Karpas-422 (cell line): ENCODE results near the gene ARAP3. TPM values are rescaled to one million over a fixed set of nuclear protein-coding genes. Genes with fewer than 3 reads are reported as not detected.
"Not testable (repeated sequence)": the region's sequence is repeated elsewhere in the genome, so short reads cannot be mapped to it uniquely, and the experiment has no call there.

Source experiments
- DNase-seq: peaks from one replicate; pipeline ENCODE4 v3.0.0-alpha.2; 2015
- H2AFZ ChIP-seq: fragments of 200-600 bp; sonication (generic); 2 replicates; pipeline ENCODE4 v1.6.1; 2014; ENCODE audit warnings: antibody characterized with exemption, low read length, mixed read lengths
- H3K27ac ChIP-seq: fragments of 200-600 bp; sonication (generic); 2 replicates; pipeline ENCODE4 v1.5.1; 2014; ENCODE audit warnings: mild to moderate bottlenecking, low read length, moderate library complexity
- H3K27me3 ChIP-seq: fragments of 200-600 bp; sonication (generic); 2 replicates; pipeline ENCODE4 v1.6.1; 2014; ENCODE audit warnings: low read length, mixed read lengths
- H3K36me3 ChIP-seq: fragments of 200-600 bp; sonication (generic); 2 replicates; pipeline ENCODE4 v1.6.1; 2014; ENCODE audit warnings: low read length, mixed read lengths; ENCODE audit not compliant: insufficient read depth
- H3K4me1 ChIP-seq: fragments of 200-600 bp; sonication (generic); 2 replicates; pipeline ENCODE4 v1.6.1; 2014; ENCODE audit warnings: mild to moderate bottlenecking, low read length, mixed read lengths
- H3K4me2 ChIP-seq: fragments of 200-600 bp; sonication (generic); 2 replicates; pipeline ENCODE4 v1.6.1; 2014; ENCODE audit warnings: low read length, low read depth, mild to moderate bottlenecking; ENCODE audit not compliant: poor library complexity, severe bottlenecking
- H3K4me3 ChIP-seq: fragments of 200-600 bp; sonication (generic); 2 replicates; pipeline ENCODE4 v1.5.1; 2014; ENCODE audit warnings: mild to moderate bottlenecking, antibody characterized with exemption, low read length, mixed read lengths
- H3K79me2 ChIP-seq: fragments of 200-600 bp; sonication (generic); 2 replicates; pipeline ENCODE4 v1.6.1; 2014; ENCODE audit warnings: mild to moderate bottlenecking, low read length, mixed read lengths
- H3K9ac ChIP-seq: fragments of 200-600 bp; sonication (generic); 2 replicates; pipeline ENCODE4 v1.6.0; 2014; ENCODE audit warnings: low read length
- H3K9me2 ChIP-seq: fragments of 200-600 bp; sonication (generic), shearing (Covaris generic); replicated peaks from 2 replicates; pipeline ENCODE4 v1.6.0; 2014; ENCODE audit warnings: mild to moderate bottlenecking, low read length, moderate library complexity; ENCODE audit not compliant: insufficient read depth
- H3K9me3 ChIP-seq: fragments of 300-700, 200-600 bp; sonication (generic); 2 replicates; pipeline ENCODE4 v1.6.1; 2014; ENCODE audit warnings: low read length, mixed read lengths
- H4K20me1 ChIP-seq: fragments of 200-600 bp; sonication (generic); 2 replicates; pipeline ENCODE4 v1.6.1; 2014; ENCODE audit warnings: mild to moderate bottlenecking, antibody characterized with exemption, low read length, low read depth; ENCODE audit not compliant: insufficient read depth
- total RNA-seq: library from RNA; depleted of rRNA; stranded (reverse); fragments of >200 nt; shearing (Covaris generic); gene quantifications from 2 replicates; pipeline ENCODE4 v1.2.3, GENCODE V29; 2014; ENCODE audit warnings: low replicate concordance

The ARAP3 gene
- total RNA-seq, 1 experiment from 2014 or later, result 0.07 TPM

GRCh38 chr5:141618030-141618803 is 63.8 kb downstream of the ARAP3 start:
- Histone ChIP-seq H3K27ac (peak overlapping the region; percentile 76), H4K20me1 (peaks cover 3% of the 10 kb centered on the region; the same call in 1 of the 2 replicates), H3K9me3 (no peaks in the 10 kb centered on the region), H3K4me1 (peaks cover 47% of the 10 kb centered on the region), H3K9me2 (no peaks in the 10 kb centered on the region), H3K79me2 (peaks cover 50% of the 10 kb centered on the region), H3K4me2 (peak overlapping the region; percentile 87), H3K4me3 (peak overlapping the region; percentile 71), H3K36me3 (peaks cover 21% of the 10 kb centered on the region; the same call in 1 of the 2 replicates), H3K27me3 (no peaks in the 10 kb centered on the region), H2AFZ (no peak overlapping the region), H3K9ac (peak overlapping the region; percentile 84)
- peak; percentile 81 for DNase-seq

- Histone ChIP-seq H3K27me3 (no peaks in the 10 kb centered on the region), H3K27ac (peak overlapping the region; percentile 76), H3K9me2 (no peaks in the 10 kb centered on the region), H3K79me2 (peaks cover 56% of the 10 kb centered on the region), H3K36me3 (peaks cover 27% of the 10 kb centered on the region; the same call in 1 of the 2 replicates), H3K4me1 (peaks cover 53% of the 10 kb centered on the region), H2AFZ (no peak overlapping the region), H3K4me3 (peak overlapping the region; percentile 71), H3K9me3 (no peaks in the 10 kb centered on the region), H4K20me1 (peaks cover 3% of the 10 kb centered on the region; the same call in 1 of the 2 replicates), H3K9ac (peak overlapping the region; percentile 84), H3K4me2 (peak overlapping the region; percentile 87)
- DNase-seq, result peak; percentile 53
Measured at GRCh38 chr5:141617682-141618029, 64.4 kb downstream of the ARAP3 start.

- peak overlapping the region; percentile 71 for H3K4me3 ChIP-seq
- H3K27me3 ChIP-seq, result no peaks in the 10 kb centered on the region
- H4K20me1 ChIP-seq, result peaks cover 3% of the 10 kb centered on the region; the same call in 1 of the 2 replicates
- H3K9me2 ChIP-seq, result no peaks in the 10 kb centered on the region
- no peaks in the 10 kb centered on the region for H3K9me3 ChIP-seq
- H3K4me2 ChIP-seq, result peak overlapping the region; percentile 87
- DNase-seq, result peak; percentile 44
- H3K36me3 ChIP-seq, result peaks cover 32% of the 10 kb centered on the region; the same call in 1 of the 2 replicates
- peak overlapping the region; percentile 84 for H3K9ac ChIP-seq
- H3K79me2 ChIP-seq, result peaks cover 61% of the 10 kb centered on the region
- H2AFZ ChIP-seq, result no peak overlapping the region
- peak overlapping the region; percentile 76 for H3K27ac ChIP-seq
- H3K4me1 ChIP-seq, result peaks cover 57% of the 10 kb centered on the region
Measured at GRCh38 chr5:141617128-141617527, 64.9 kb downstream of the ARAP3 start.

- peak overlapping the region; percentile 71 for H3K4me3 ChIP-seq
- H3K4me2 ChIP-seq, result peak overlapping the region; percentile 87
- no peaks in the 10 kb centered on the region for H3K9me3 ChIP-seq
- peaks cover 58% of the 10 kb centered on the region for H3K4me1 ChIP-seq
- peak overlapping the region; percentile 84 for H3K9ac ChIP-seq
- peak; percentile 46 for DNase-seq
- H3K9me2 ChIP-seq, result no peaks in the 10 kb centered on the region
- H4K20me1 ChIP-seq, result peaks cover 3% of the 10 kb centered on the region; the same call in 1 of the 2 replicates
- peak overlapping the region; percentile 76 for H3K27ac ChIP-seq
- H2AFZ ChIP-seq, result no peak overlapping the region
- H3K79me2 ChIP-seq, result peaks cover 71% of the 10 kb centered on the region
- H3K27me3 ChIP-seq, result no peaks in the 10 kb centered on the region
- peaks cover 32% of the 10 kb centered on the region; the same call in 1 of the 2 replicates for H3K36me3 ChIP-seq
Measured at GRCh38 chr5:141615991-141616720, 65.9 kb downstream of the ARAP3 start.

GRCh38 chr5:141613344-141613743 is 68.7 kb downstream of the ARAP3 start:
- no peaks in the 10 kb centered on the region for H3K9me3 ChIP-seq
- H3K4me1 ChIP-seq, result peaks cover 69% of the 10 kb centered on the region
- peak overlapping the region; percentile 78 for H3K4me2 ChIP-seq
- H3K9ac ChIP-seq, result no peak overlapping the region
- H3K4me3 ChIP-seq, result peak overlapping the region; percentile 34; the same call in 1 of the 2 replicates
- H3K9me2 ChIP-seq, result no peaks in the 10 kb centered on the region
- peaks cover 27% of the 10 kb centered on the region for H3K36me3 ChIP-seq
- H3K79me2 ChIP-seq, result peaks cover 93% of the 10 kb centered on the region
- no peaks in the 10 kb centered on the region for H3K27me3 ChIP-seq
- DNase-seq, result no peak
- peaks cover 3% of the 10 kb centered on the region; the same call in 1 of the 2 replicates for H4K20me1 ChIP-seq
- peak overlapping the region; percentile 83 for H3K27ac ChIP-seq
- H2AFZ ChIP-seq, result no peak overlapping the region

- Histone ChIP-seq H3K27ac (peak overlapping the region; percentile 27; the same call in 1 of the 2 replicates), H3K27me3 (no peaks in the 10 kb centered on the region), H2AFZ (no peak overlapping the region), H3K9ac (no peak overlapping the region), H3K4me2 (no peak overlapping the region), H3K79me2 (peaks cover 93% of the 10 kb centered on the region), H3K36me3 (peaks cover 27% of the 10 kb centered on the region), H3K9me3 (no peaks in the 10 kb centered on the region), H4K20me1 (no peaks in the 10 kb centered on the region), H3K4me1 (peaks cover 74% of the 10 kb centered on the region), H3K4me3 (no peak overlapping the region), H3K9me2 (no peaks in the 10 kb centered on the region)
- DNase-seq, result no peak
Measured at GRCh38 chr5:141611289-141611688, 70.7 kb downstream of the ARAP3 start.

GRCh38 chr5:141609921-141610320 is 72.1 kb downstream of the ARAP3 start:
- H3K79me2 ChIP-seq, result peaks cover 97% of the 10 kb centered on the region
- DNase-seq, H3K9me3 ChIP-seq, H3K9ac ChIP-seq, H2AFZ ChIP-seq, H3K4me3 ChIP-seq, H3K9me2 ChIP-seq, H4K20me1 ChIP-seq, H3K27me3 ChIP-seq: not testable (repeated sequence)
- H3K4me1 ChIP-seq, result peaks cover 77% of the 10 kb centered on the region
- peak overlapping the region; percentile 87; the same call in 1 of the 2 replicates for H3K27ac ChIP-seq
- H3K36me3 ChIP-seq, result peaks cover 22% of the 10 kb centered on the region
- peak overlapping the region; percentile 26 for H3K4me2 ChIP-seq

GRCh38 chr5:141609044-141609443 is 73.0 kb downstream of the ARAP3 start:
- no peaks in the 10 kb centered on the region for H3K9me3 ChIP-seq
- H3K4me3 ChIP-seq, result no peak overlapping the region
- H3K4me1 ChIP-seq, result peaks cover 77% of the 10 kb centered on the region
- H3K27ac ChIP-seq, result peak overlapping the region; percentile 87
- H3K9me2 ChIP-seq, result no peaks in the 10 kb centered on the region
- DNase-seq, result no peak
- H4K20me1 ChIP-seq, result no peaks in the 10 kb centered on the region
- H3K4me2 ChIP-seq, result peak overlapping the region; percentile 26
- peaks cover 97% of the 10 kb centered on the region for H3K79me2 ChIP-seq
- no peak overlapping the region for H2AFZ ChIP-seq
- H3K9ac ChIP-seq, result no peak overlapping the region
- peaks cover 22% of the 10 kb centered on the region for H3K36me3 ChIP-seq
- H3K27me3 ChIP-seq, result no peaks in the 10 kb centered on the region
